ENCODE measurements around the gene SPOCK2. TPM values are rescaled to one million over a fixed set of nuclear protein-coding genes. Genes with fewer than 3 reads are reported as not detected.

Gene SPOCK2
- total RNA-seq, 1 experiment from 2014 or later = 0.33 TPM

GRCh38 chr10:72037811-72038210 lies 50.5 kb downstream of the SPOCK2 start:
- H3K4me2 ChIP-seq (ENCODE audit: low read length) = no peak overlapping the region
- no peak for ATAC-seq

GRCh38 chr10:72037266-72037665 lies 51.1 kb downstream of the SPOCK2 start:
- Histone ChIP-seq H3F3A (ENCODE audit: low read length, unreplicated experiment) (no peaks in the 10 kb centered on the region), H3K27ac (ENCODE audit: low read length) (no peak overlapping the region), H3K4me2 (ENCODE audit: low read length) (no peak overlapping the region), H2AFZ (ENCODE audit: low read length) (no peak overlapping the region), H4K20me1 (ENCODE audit: low read length) (no peaks in the 10 kb centered on the region), H3K9ac (ENCODE audit: low read length) (no peak overlapping the region), H3K27me3 (ENCODE audit: low read length) (no peaks in the 10 kb centered on the region), H3K4me3 (ENCODE audit: low read length) (no peak overlapping the region), H3K4me1 (ENCODE audit: insufficient read depth, low read length) (no peaks in the 10 kb centered on the region), H3K79me2 (ENCODE audit: low read length) (no peaks in the 10 kb centered on the region), H3K9me3 (ENCODE audit: low read length) (no peaks in the 10 kb centered on the region), H3K36me3 (ENCODE audit: low read depth, low read length) (no peaks in the 10 kb centered on the region), H3K9me2 (replicated peaks; ENCODE audit: low read length) (no peaks in the 10 kb centered on the region)
- ChIA-PET POLR2A (ENCODE audit: unreplicated experiment) (no interaction called here), CTCF (no interaction called here)
- ATAC-seq (peak; percentile 35; the same call in 1 of the 2 replicates), DNase-seq (no peak)
- TF ChIP-seq EZH2phosphoT487 (IDR thresholded peaks at IDR 0.05; ENCODE audit: borderline replicate concordance, low read length) (no peak), CTCF (conservative IDR thresholded peaks at IDR 0.05; ENCODE audit: low read depth, low read length) (no peak), EZH2 (IDR thresholded peaks at IDR 0.05; ENCODE audit: low read length, unreplicated experiment) (no peak)
- intact Hi-C loops (cut with micrococcal nuclease) = no loop called here
- no TSS peak for BruUV-seq (replicated peaks)

More at GRCh38 chr10:72037811-72038210, 50.5 kb downstream of the SPOCK2 start:
- H3K9me2 ChIP-seq (replicated peaks; ENCODE audit: low read length) = no peaks in the 10 kb centered on the region
- TF ChIP-seq CTCF (conservative IDR thresholded peaks at IDR 0.05; ENCODE audit: low read depth, low read length) = no peak
- TF ChIP-seq EZH2phosphoT487 (IDR thresholded peaks at IDR 0.05; ENCODE audit: borderline replicate concordance, low read length) = no peak
- no peak for TF ChIP-seq EZH2 (IDR thresholded peaks at IDR 0.05; ENCODE audit: low read length, unreplicated experiment)
- no peaks in the 10 kb centered on the region for H3K9me3 ChIP-seq (ENCODE audit: low read length)
- H3K36me3 ChIP-seq (ENCODE audit: low read depth, low read length) = no peaks in the 10 kb centered on the region
- H3K27me3 ChIP-seq (ENCODE audit: low read length) = no peaks in the 10 kb centered on the region
- no peaks in the 10 kb centered on the region for H4K20me1 ChIP-seq (ENCODE audit: low read length)
- H3K4me1 ChIP-seq (ENCODE audit: insufficient read depth, low read length) = no peaks in the 10 kb centered on the region
- no peak overlapping the region for H3K9ac ChIP-seq (ENCODE audit: low read length)
- no peak overlapping the region for H3K27ac ChIP-seq (ENCODE audit: low read length)
- BruUV-seq (replicated peaks) = no TSS peak
- POLR2A ChIA-PET (ENCODE audit: unreplicated experiment) = no interaction called here
- no peak overlapping the region for H3K4me3 ChIP-seq (ENCODE audit: low read length)
- H3F3A ChIP-seq (ENCODE audit: low read length, unreplicated experiment) = no peaks in the 10 kb centered on the region
- no peaks in the 10 kb centered on the region for H3K79me2 ChIP-seq (ENCODE audit: low read length)
- intact Hi-C loops (cut with micrococcal nuclease) = no loop called here
- CTCF ChIA-PET = no interaction called here
- H2AFZ ChIP-seq (ENCODE audit: low read length) = no peak overlapping the region
- DNase-seq = no peak

- no peak overlapping the region for H3K27ac ChIP-seq (ENCODE audit: low read length)
- no peak for ATAC-seq
- CTCF ChIA-PET = no interaction called here
- no peaks in the 10 kb centered on the region for H3K27me3 ChIP-seq (ENCODE audit: low read length)
- H3K4me1 ChIP-seq (ENCODE audit: insufficient read depth, low read length) = no peaks in the 10 kb centered on the region
- BruUV-seq (replicated peaks) = no TSS peak
- H3K9me2 ChIP-seq (replicated peaks; ENCODE audit: low read length) = no peaks in the 10 kb centered on the region
- intact Hi-C loops (cut with micrococcal nuclease) = no loop called here
- no peaks in the 10 kb centered on the region for H3K79me2 ChIP-seq (ENCODE audit: low read length)
- no peak for DNase-seq
- H3K4me3 ChIP-seq (ENCODE audit: low read length) = no peak overlapping the region
- TF ChIP-seq CTCF (conservative IDR thresholded peaks at IDR 0.05; ENCODE audit: low read depth, low read length) (no peak), EZH2 (IDR thresholded peaks at IDR 0.05; ENCODE audit: low read length, unreplicated experiment) (no peak)
- no peaks in the 10 kb centered on the region for H3K36me3 ChIP-seq (ENCODE audit: low read depth, low read length)
- no peaks in the 10 kb centered on the region for H4K20me1 ChIP-seq (ENCODE audit: low read length)
- POLR2A ChIA-PET (ENCODE audit: unreplicated experiment) = no interaction called here
- H3K9me3 ChIP-seq (ENCODE audit: low read length) = no peaks in the 10 kb centered on the region
- H3F3A ChIP-seq (ENCODE audit: low read length, unreplicated experiment) = no peaks in the 10 kb centered on the region
- H3K4me2 ChIP-seq (ENCODE audit: low read length) = no peak overlapping the region
- no peak overlapping the region for H3K9ac ChIP-seq (ENCODE audit: low read length)
- no peak overlapping the region for H2AFZ ChIP-seq (ENCODE audit: low read length)
Measured at GRCh38 chr10:72035252-72035887, 53.0 kb downstream of the SPOCK2 start.
